Smooth muscle cell (in vitro differentiated cells): ENCODE results near the gene ABHD12B. TPM values are rescaled to one million over a fixed set of nuclear protein-coding genes. Genes with fewer than 3 reads are reported as not detected.

ENCODE experiments used
- DNase-seq: peaks from one replicate; lab custom pipeline; 2025; ENCODE audit not compliant: unreplicated experiment; lab: John Stamatoyannopoulos, UW
- H2AFZ ChIP-seq: fragments of 200-600 bp; sonication (generic); 2 replicates; pipeline ENCODE4 v1.6.0; 2016; ENCODE audit warnings: antibody characterized with exemption, low read depth, mild to moderate bottlenecking
- H3F3A ChIP-seq: fragments of 200-600 bp; sonication (generic); 2 replicates; pipeline ENCODE4 v1.6.0; 2017; ENCODE audit warnings: antibody characterized with exemption, low read depth
- H3K27ac ChIP-seq: fragments of 200-600 bp; sonication (generic); 2 replicates; pipeline ENCODE4 v1.5.1; 2016; ENCODE audit warnings: low read depth, mild to moderate bottlenecking
- H3K27me3 ChIP-seq: fragments of 200-600 bp; sonication (generic); 2 replicates; pipeline ENCODE4 v1.6.1; 2016; ENCODE audit warnings: low read depth, mild to moderate bottlenecking
- H3K36me3 ChIP-seq: fragments of 200-600 bp; sonication (generic); 2 replicates; pipeline ENCODE4 v1.5.1; 2016; ENCODE audit warnings: low read depth
- H3K4me1 ChIP-seq: fragments of 200-600 bp; sonication (generic); 2 replicates; pipeline ENCODE4 v1.5.1; 2016; ENCODE audit warnings: low read depth
- H3K4me2 ChIP-seq: fragments of 200-600 bp; sonication (generic); 2 replicates; pipeline ENCODE4 v1.6.0; 2016; ENCODE audit warnings: mild to moderate bottlenecking
- H3K4me3 ChIP-seq: fragments of 200-600 bp; sonication (generic); 2 replicates; pipeline ENCODE4 v1.5.1; 2016; ENCODE audit warnings: mild to moderate bottlenecking
- H3K79me2 ChIP-seq: fragments of 200-600 bp; sonication (generic); 2 replicates; pipeline ENCODE4 v1.6.0; 2016; ENCODE audit warnings: low read depth, mild to moderate bottlenecking
- H3K9ac ChIP-seq: fragments of 200-600 bp; sonication (generic); 2 replicates; pipeline ENCODE4 v1.6.0; 2016; ENCODE audit warnings: low read depth
- H3K9me3 ChIP-seq: fragments of 200-600 bp; sonication (generic); replicated peaks from 2 replicates; pipeline ENCODE4 v1.5.1; 2016; ENCODE audit warnings: low read depth
- H4K20me1 ChIP-seq: fragments of 200-600 bp; sonication (generic); 2 replicates; pipeline ENCODE4 v1.6.0; 2016; ENCODE audit warnings: low read depth
- CTCF ChIP-seq: fragments of 200-600 bp; sonication (generic); IDR thresholded peaks from 2 replicates; pipeline ENCODE4 v1.5.1; 2017; ENCODE audit warnings: borderline replicate concordance, mild to moderate bottlenecking, antibody characterized with exemption; ENCODE audit not compliant: insufficient read depth, poor library complexity, severe bottlenecking
- WGBS: methylation state at CpG from one replicate; pipeline ENCODE4 v1.1.7; 2016; ENCODE audit warnings: low lambda C conversion rate; 5-methylcytosine and 5-hydroxymethylcytosine counted together
- polyA plus RNA-seq: library from polyadenylated mRNA; unstranded; fragments of >200 nt; fragmentation: Nextera tagmentation; extraction: Ambion mirVana; gene quantifications from 2 replicates; pipeline ENCODE4 v1.2.1, GENCODE V29; 2016
- total RNA-seq: library from RNA; depleted of rRNA; stranded (reverse); fragments of >200 nt; gene quantifications from 2 replicates; pipeline ENCODE4 v1.2.3, GENCODE V29; 2014

The ABHD12B gene
- total and polyA plus RNA-seq, 2 experiments from 2014 or later = not detected

GRCh38 chr14:50944647-50945413, 73.0 kb downstream of the ABHD12B start:
- Histone ChIP-seq H3K36me3 (no peaks in the 10 kb centered on the region), H3F3A (peaks cover 11% of the 10 kb centered on the region), H3K9me3 (no peaks in the 10 kb centered on the region), H3K27me3 (no peaks in the 10 kb centered on the region), H3K27ac (peak overlapping the region; percentile 36), H3K9ac (peak overlapping the region; percentile 13), H2AFZ (peak overlapping the region; percentile 96), H3K79me2 (no peaks in the 10 kb centered on the region), H3K4me1 (peaks cover 6% of the 10 kb centered on the region), H3K4me2 (peak overlapping the region; percentile 92), H3K4me3 (peak overlapping the region; percentile 77), H4K20me1 (no peaks in the 10 kb centered on the region)
- DNase-seq = peak; percentile 46
- TF ChIP-seq CTCF = no peak
- WGBS = 6% methylated on average over 29 of the region's 29 CpGs

- peaks cover 11% of the 10 kb centered on the region for H3F3A ChIP-seq
- H3K36me3 ChIP-seq = no peaks in the 10 kb centered on the region
- peaks cover 6% of the 10 kb centered on the region for H3K4me1 ChIP-seq
- no peak overlapping the region for H3K9ac ChIP-seq
- H3K27ac ChIP-seq = no peak overlapping the region
- no peak overlapping the region for H2AFZ ChIP-seq
- no peak for DNase-seq
- no peaks in the 10 kb centered on the region for H3K79me2 ChIP-seq
- no peaks in the 10 kb centered on the region for H4K20me1 ChIP-seq
- H3K4me3 ChIP-seq = no peak overlapping the region
- H3K9me3 ChIP-seq = no peaks in the 10 kb centered on the region
- H3K27me3 ChIP-seq = no peaks in the 10 kb centered on the region
- TF ChIP-seq CTCF = no peak
- 83% methylated on average over 5 of the region's 5 CpGs for WGBS
- no peak overlapping the region for H3K4me2 ChIP-seq
Observed at GRCh38 chr14:50946234-50946935, 74.5 kb downstream of the ABHD12B start.

- peak overlapping the region; percentile 36 for H3K27ac ChIP-seq
- DNase-seq = no peak
- 55% methylated on average over 4 of the region's 4 CpGs for WGBS
- no peaks in the 10 kb centered on the region for H3K27me3 ChIP-seq
- H3K4me1 ChIP-seq = peaks cover 6% of the 10 kb centered on the region
- TF ChIP-seq CTCF = no peak
- peak overlapping the region; percentile 50 for H2AFZ ChIP-seq
- H4K20me1 ChIP-seq = no peaks in the 10 kb centered on the region
- H3F3A ChIP-seq = peaks cover 11% of the 10 kb centered on the region
- H3K36me3 ChIP-seq = no peaks in the 10 kb centered on the region
- H3K79me2 ChIP-seq = no peaks in the 10 kb centered on the region
- H3K9ac ChIP-seq = no peak overlapping the region
- no peak overlapping the region for H3K4me2 ChIP-seq
- no peak overlapping the region for H3K4me3 ChIP-seq
- no peaks in the 10 kb centered on the region for H3K9me3 ChIP-seq
Observed at GRCh38 chr14:50947446-50947845, 75.6 kb downstream of the ABHD12B start.
